Spinal cord (tissue), 10 donors: ENCODE results near the gene CAPZB. TPM values are rescaled to one million over a fixed set of nuclear protein-coding genes. Genes with fewer than 3 reads are reported as not detected.
A peak's percentile ranks its signal among the peaks of the same experiment; 100 is the strongest.

Source experiments
- DNase-seq, 6 donors: peaks; one replicate each; pipeline versions ENCODE4 v3.0.0 to v3.0.0-alpha.2; 2013 to 2015; ENCODE audit warnings: low spot score in 6 of 6, low read depth in 4 of 6
- H3K27ac ChIP-seq: one replicate; pipeline ENCODE4 v1.5.1; 2013; ENCODE audit warnings: low read depth, low read length, control low read depth
- H3K27me3 ChIP-seq: one replicate; pipeline ENCODE4 v1.6.1; 2013; ENCODE audit warnings: low read length; ENCODE audit not compliant: control insufficient read depth, insufficient read depth
- H3K36me3 ChIP-seq: one replicate; pipeline ENCODE4 v1.6.1; 2013; ENCODE audit warnings: low read length; ENCODE audit not compliant: control insufficient read depth, insufficient read depth
- H3K4me1 ChIP-seq: one replicate; pipeline ENCODE4 v1.6.1; 2013; ENCODE audit warnings: low read length; ENCODE audit not compliant: control insufficient read depth, insufficient read depth
- H3K4me3 ChIP-seq: one replicate; pipeline ENCODE4 v1.5.1; 2013; ENCODE audit warnings: low read depth, low read length, control low read depth
- H3K9me3 ChIP-seq: one replicate; pipeline ENCODE4 v1.6.1; 2013; ENCODE audit warnings: low read length; ENCODE audit not compliant: control insufficient read depth, insufficient read depth
- WGBS: methylation state at CpG from one replicate; pipeline ENCODE4 v1.1.5; 2013; ENCODE audit warnings: missing lambda C conversion rate; ENCODE audit not compliant: insufficient coverage; 5-methylcytosine and 5-hydroxymethylcytosine counted together
- polyA plus RNA-seq, 2 donors: library from polyadenylated mRNA; unstranded; fragments of 120-200 nt; gene quantifications; one replicate each; pipeline ENCODE4 v1.2.1, GENCODE V29; 2013; ENCODE audit not compliant: insufficient read length in 2 of 2
- total RNA-seq, 2 donors: library from RNA; depleted of rRNA in 1 of 2; stranded (reverse); fragments of 120-200 nt in 1 of 2; fragments of >200 nt in 1 of 2; gene quantifications; one replicate each; pipeline versions ENCODE4 v1.2.3 to v1.2.4, GENCODE V29; 2013 to 2014
- donor health status: healthy.

Gene CAPZB
- total and polyA plus RNA-seq, 4 donors: 78.8 to 312 (median 243) TPM

- Histone ChIP-seq H3K27ac (no peak overlapping the region), H3K36me3 (peaks cover 18% of the 10 kb centered on the region), H3K27me3 (no peaks in the 10 kb centered on the region), H3K4me1 (peaks cover 46% of the 10 kb centered on the region), H3K4me3 (no peak overlapping the region), H3K9me3 (no peaks in the 10 kb centered on the region)
- 95% methylated on average over 10 of the region's 13 CpGs for WGBS
- no peak for DNase-seq
Measured at GRCh38 chr1:19397217-19397945, 88.0 kb downstream of the CAPZB start.

DNA sequence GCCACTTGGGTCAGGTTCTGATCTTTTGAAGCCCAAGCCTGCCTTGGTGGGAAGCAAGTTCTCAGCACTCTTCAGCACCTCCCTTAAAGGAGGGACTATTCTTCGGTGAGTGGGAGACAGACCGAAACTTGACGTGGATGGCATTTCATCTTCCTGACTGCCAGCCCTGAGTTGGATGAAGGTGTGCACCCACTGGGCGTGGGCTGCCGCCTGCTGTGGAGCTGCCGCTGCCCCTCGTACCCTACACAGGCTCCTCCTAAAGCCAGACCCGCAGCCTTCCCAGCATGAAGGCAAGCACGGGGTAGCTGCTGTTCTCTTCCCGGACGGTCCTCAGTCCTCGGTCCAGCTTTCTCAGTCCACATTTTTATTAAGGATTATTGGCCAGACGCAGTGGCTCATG lies 89.1 kb downstream of the CAPZB start:
- Histone ChIP-seq H3K4me1 (peaks cover 50% of the 10 kb centered on the region), H3K36me3 (peaks cover 18% of the 10 kb centered on the region), H3K9me3 (no peaks in the 10 kb centered on the region), H3K4me3 (no peak overlapping the region), H3K27me3 (no peaks in the 10 kb centered on the region), H3K27ac (no peak overlapping the region)
- no peak for DNase-seq
- 95% methylated on average over 12 of the region's 13 CpGs for WGBS

- H3K27me3 ChIP-seq: no peaks in the 10 kb centered on the region
- peaks cover 18% of the 10 kb centered on the region for H3K36me3 ChIP-seq
- 79% methylated on average over 16 of the region's 16 CpGs for WGBS
- peaks cover 49% of the 10 kb centered on the region for H3K4me1 ChIP-seq
- DNase-seq: no peak
- H3K9me3 ChIP-seq: no peaks in the 10 kb centered on the region
- no peak overlapping the region for H3K27ac ChIP-seq
- no peak overlapping the region for H3K4me3 ChIP-seq
Measured at GRCh38 chr1:19395678-19396192, 89.6 kb downstream of the CAPZB start.

- H3K27ac ChIP-seq: no peak overlapping the region
Measured at GRCh38 chr1:19393046-19393445, 92.3 kb downstream of the CAPZB start.

DNA sequence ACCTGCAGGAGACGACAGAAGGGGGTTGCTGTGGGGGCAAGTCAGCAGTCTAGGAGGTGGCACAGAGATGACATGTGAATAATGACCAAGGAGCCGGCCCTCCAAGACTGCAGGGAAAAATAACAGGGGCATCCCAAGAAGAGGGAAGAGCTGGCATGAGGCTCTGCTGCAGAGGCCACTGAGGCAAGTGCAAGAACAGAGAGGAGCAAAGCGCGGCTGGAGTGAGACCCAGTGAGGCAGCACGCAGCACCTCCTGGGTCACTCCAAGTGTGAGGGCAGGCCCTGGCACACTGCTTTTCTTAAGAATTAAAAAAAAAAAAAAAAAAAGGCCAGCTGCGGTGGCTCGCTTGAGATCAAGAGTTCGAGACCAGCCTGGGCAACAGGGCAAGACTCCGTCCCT lies 93.1 kb downstream of the CAPZB start:
- H3K27me3 ChIP-seq: no peaks in the 10 kb centered on the region
- H3K9me3 ChIP-seq: no peaks in the 10 kb centered on the region
- DNase-seq: no peak
- WGBS: 50% methylated on average over 2 of the region's 9 CpGs
- H3K4me3 ChIP-seq: no peak overlapping the region
- peak overlapping the region; percentile 54 for H3K27ac ChIP-seq
- H3K4me1 ChIP-seq: peaks cover 52% of the 10 kb centered on the region
- H3K36me3 ChIP-seq: peaks cover 18% of the 10 kb centered on the region

More at GRCh38 chr1:19393046-19393445, 92.3 kb downstream of the CAPZB start:
- peaks cover 18% of the 10 kb centered on the region for H3K36me3 ChIP-seq
- 82% methylated on average over 14 of the region's 14 CpGs for WGBS
- no peak for DNase-seq
- H3K27me3 ChIP-seq: no peaks in the 10 kb centered on the region
- peaks cover 52% of the 10 kb centered on the region for H3K4me1 ChIP-seq
- H3K4me3 ChIP-seq: no peak overlapping the region
- no peaks in the 10 kb centered on the region for H3K9me3 ChIP-seq

- Histone ChIP-seq H3K9me3 (no peaks in the 10 kb centered on the region), H3K27me3 (no peaks in the 10 kb centered on the region), H3K27ac (peak overlapping the region; percentile 54), H3K4me1 (peaks cover 54% of the 10 kb centered on the region), H3K36me3 (peaks cover 18% of the 10 kb centered on the region), H3K4me3 (no peak overlapping the region)
- WGBS: 62% methylated on average over 9 of the region's 10 CpGs
- DNase-seq: no peak
Measured at GRCh38 chr1:19391596-19391981, 93.8 kb downstream of the CAPZB start.

DNA sequence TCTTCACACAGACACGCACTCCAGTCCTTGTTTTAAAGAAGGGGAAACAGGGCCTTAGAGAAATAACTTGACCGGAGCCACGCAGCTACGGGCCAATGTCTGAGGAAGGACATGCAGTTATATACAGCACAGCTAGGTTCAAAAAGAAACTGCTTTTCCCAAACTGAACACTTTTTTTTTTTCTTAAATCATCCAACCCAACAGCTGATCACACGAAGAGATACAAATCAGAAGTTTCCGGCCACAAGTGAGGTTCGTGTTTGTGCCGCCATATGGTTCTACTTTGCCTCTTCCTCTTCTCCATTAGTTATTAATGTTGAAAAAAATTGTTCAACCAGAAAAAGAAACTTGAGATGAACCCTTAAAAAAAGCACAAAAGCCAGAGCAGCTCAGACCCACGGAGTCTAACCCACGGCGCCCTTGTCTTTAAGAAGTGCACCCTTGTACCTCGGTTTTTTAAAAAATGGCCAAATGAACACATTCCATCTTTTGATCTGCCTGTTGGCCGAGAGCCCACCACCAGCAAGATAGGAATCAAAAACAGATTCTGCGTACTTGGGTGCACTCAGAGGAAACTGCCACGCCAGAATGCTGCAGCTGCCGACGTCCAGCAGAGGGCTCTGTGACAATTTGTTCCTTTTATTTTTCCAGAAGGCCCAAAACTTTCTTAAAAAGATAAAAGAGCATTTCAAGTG lies 94.3 kb downstream of the CAPZB start:
- Histone ChIP-seq H3K9me3 (no peaks in the 10 kb centered on the region), H3K4me1 (peaks cover 54% of the 10 kb centered on the region), H3K27ac (peak overlapping the region; percentile 76), H3K27me3 (no peaks in the 10 kb centered on the region), H3K36me3 (peaks cover 15% of the 10 kb centered on the region), H3K4me3 (no peak overlapping the region)
- DNase-seq: peak in 2 of 6 donors; percentile 84 to 87
- whole genome bisulfite sequencing: 29% methylated on average over 12 of the region's 17 CpGs

- peaks cover 15% of the 10 kb centered on the region for H3K36me3 ChIP-seq
- 81% methylated on average over 15 of the region's 19 CpGs for WGBS
- peak overlapping the region; percentile 76 for H3K27ac ChIP-seq
- no peaks in the 10 kb centered on the region for H3K27me3 ChIP-seq
- no peak for DNase-seq
- no peak overlapping the region for H3K4me3 ChIP-seq
- H3K4me1 ChIP-seq: peaks cover 48% of the 10 kb centered on the region
- no peaks in the 10 kb centered on the region for H3K9me3 ChIP-seq
Measured at GRCh38 chr1:19390166-19390850, 95.0 kb downstream of the CAPZB start.

- Histone ChIP-seq H3K36me3 (peaks cover 24% of the 10 kb centered on the region), H3K4me3 (no peak overlapping the region), H3K27ac (no peak overlapping the region), H3K9me3 (no peaks in the 10 kb centered on the region), H3K27me3 (no peaks in the 10 kb centered on the region), H3K4me1 (peaks cover 46% of the 10 kb centered on the region)
- 93% methylated on average over 6 of the region's 9 CpGs for WGBS
- no peak for DNase-seq
Measured at GRCh38 chr1:19388980-19389379, 96.4 kb downstream of the CAPZB start.
